CD4-positive, alpha-beta T cell treated with Interleukin-6 at 100 ng/mL for 8 hours (primary cell): Measurements from ENCODE around the gene PAK2.
A peak's percentile ranks its signal among the peaks of the same experiment; 100 is the strongest.
"Not testable (repeated sequence)": the region's sequence is repeated elsewhere in the genome, so short reads cannot be mapped to it uniquely, and the experiment has no call there.

ENCODE experiments used
- DNase-seq: peaks from one replicate; pipeline ENCODE4 v3.0.0-alpha.2; 2020; ENCODE audit warnings: mixed read lengths, low spot score

Gene PAK2

DNA sequence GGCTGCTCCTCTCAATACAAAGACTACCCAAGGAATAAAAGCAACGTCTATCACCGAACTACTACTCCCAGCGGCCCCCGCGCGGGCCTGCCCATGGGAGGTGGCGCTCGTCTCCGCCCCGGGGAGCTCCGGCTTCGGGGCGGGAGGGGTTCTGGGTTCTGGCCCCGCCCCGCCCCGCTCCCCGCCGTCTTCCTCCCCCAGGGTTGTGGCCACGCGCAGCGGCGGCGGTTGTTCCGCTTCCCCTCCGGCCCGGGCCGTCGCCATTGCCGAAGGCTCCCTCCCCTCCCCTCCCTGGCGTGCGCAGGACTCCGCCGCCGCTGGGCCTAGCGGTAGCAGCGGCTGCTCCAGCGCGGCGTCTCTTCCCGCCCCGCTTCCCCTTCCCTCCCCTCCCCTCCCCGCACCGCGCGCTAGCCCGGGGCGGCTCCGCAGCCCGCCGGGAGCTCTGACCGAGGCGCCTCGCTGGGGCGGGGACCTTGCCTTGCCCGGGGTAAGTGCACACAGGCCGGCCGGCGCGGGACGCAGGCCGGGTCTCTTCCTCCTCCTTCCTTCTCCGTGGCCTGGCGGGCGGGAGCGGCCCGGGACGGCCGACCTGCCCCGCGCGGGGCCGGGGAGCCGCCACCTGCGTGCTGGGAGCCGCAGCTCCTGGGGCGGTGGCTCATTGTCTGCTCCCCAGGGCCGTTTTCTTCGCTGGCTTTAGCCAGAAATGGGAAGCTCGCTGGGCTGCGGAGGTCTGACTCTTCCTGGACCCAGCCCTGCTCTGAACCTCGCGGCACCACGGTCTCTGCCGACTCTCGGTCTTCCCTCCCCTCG lies at the start of gene PAK2:
Gene PAK2, plus strand, starts transcription at position 187 of the 810 bp plus-strand sequence. CDS start 42,790 bp downstream, outside the sequence.
- peak; percentile 91 for DNase-seq

DNA sequence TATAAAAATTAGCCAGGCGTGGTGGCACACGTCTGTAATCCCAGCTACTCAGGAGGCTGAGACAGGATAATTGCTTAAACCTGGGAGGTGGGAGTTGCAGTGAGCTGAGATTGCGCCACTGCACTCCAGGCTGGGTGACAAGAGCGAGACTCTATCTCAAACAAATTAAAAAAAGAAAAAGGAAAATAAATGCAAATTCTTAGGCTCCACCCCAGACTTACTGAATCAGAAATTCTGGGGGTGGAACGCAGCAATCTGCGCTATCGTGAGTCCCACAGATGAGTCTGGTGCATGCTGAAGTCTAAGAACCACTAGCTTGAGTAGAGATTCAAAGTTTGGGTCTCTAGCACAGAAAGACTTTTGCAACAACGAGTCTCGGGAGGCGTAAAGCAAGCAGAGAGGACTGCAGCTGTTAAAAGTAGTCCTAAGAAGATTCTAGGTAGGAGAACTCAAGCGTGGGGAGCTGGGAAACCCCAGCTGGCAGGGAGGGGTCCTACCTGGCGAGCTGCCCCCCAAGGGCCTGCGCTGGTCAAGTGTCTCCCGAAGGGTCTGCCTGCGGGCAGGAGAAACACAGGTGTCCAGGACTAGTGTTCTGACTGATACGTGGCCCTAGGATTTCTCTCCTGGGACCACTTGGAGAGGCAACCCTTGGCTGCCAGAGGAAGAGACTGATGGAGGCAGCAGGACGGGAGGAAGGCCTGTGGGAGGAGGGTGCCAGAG lies 49.6 kb upstream of the PAK2 start:
- DNase-seq: no peak

DNA sequence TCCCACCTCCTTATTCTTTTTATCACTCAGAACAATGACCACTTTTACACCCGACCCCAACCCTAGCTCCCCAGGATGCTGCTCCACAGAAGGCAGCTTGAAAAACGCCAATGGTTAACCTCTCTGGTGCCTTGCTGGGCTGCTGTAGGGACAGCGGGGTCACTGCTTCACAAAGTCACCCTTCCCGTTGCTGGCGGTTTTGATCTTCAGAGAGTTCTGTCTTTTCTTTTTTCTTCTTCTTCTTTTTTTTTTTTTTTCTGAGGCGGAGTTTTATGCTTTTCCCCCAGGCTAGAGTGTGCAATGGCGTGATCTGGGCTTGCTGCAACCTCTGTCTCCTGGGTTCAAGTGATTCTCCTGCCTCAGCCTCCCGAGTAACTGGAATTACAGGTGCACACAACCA lies 48.3 kb upstream of the PAK2 start:
- DNase-seq: no peak

DNA sequence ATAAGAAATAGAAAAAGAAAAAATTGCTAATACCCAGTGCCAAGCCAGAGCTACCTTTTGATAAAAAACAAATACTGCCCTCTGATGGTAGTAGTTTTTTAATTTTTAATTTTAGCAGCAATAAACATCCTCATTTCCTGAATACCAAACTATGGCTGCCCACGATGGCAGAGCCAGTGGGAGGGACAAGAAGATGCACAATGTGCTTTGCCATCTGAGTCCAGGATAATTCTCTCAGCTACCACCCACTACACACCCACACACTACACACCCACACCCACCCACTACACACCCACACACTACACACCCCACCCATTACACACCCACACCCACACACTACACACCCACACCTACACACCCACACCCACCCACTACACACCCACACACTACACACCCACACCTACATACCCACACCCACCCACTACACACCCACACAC lies 45.4 kb upstream of the PAK2 start:
- DNase-seq: peak; percentile 23

DNA sequence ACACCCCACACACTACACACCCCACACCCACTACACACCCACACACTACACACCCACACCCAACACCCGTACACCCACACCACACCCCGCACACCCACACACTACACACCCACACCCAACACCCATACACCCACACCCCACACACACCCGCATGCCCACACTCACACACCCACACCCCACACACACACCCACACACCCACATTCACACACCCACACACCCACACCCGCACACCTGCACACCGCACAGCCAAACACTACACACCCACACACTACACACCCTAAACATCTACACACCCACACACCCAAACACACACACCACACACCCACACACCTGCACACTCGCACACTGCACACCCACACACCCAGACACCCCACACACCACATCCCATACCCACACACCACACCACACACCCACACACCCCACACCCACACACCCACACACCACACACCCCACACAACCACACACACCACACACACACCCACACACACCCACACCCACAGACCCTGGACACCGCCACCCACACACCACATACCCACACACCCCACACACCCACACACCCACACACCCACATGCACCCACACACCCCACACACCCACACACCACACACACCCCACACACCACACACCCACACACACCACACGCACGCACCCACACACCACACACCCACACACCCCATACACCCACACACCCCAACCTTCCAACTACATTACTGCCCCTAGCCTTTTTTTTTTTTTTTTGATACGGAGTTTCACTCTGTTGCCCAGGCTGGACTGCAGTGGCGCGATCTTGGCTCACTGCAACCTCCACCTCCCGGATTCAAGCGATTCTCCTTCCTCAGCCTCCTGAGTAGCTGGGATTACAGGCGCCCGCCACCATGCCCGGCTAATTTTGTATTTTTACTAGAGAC lies 44.5 kb upstream of the PAK2 start:
- DNase-seq: no peak

DNA sequence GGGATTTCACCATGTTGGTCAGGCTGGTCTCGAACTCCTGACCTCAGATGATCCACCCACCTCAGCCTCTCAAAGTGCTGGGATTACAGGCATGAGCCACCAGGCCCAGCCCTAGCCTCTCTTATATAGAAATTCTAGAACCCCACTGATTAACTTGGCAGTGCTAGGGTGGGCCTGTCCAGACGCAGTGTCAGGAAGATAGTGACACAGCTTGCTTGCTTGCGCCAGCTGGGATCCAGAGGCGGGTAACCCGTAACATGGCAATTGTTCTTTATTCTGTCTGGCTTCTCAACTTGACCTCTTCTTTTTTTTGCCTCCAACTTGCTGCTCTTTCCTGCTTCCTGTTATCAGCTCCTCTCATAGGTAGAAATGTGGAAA lies 43.8 kb upstream of the PAK2 start:
- DNase-seq: no peak

DNA sequence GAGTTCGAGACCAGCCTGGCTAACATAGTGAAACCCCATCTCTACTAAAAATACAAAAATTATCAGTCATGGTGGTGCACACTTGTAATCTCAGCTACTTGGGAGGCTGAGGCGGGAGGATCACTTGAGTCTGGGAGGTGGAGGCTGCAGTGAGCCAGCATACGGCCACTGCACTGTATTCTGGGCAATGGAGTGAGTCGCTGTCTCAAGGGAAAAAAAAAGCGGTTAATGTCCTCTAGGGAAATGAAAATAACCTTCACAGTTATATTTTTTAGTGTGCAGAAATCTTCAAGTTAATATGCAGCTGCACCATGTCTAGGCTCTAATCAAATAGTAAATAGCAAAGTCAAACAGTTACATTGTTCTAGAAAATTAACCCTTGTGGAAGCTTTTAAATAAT lies 42.4 kb upstream of the PAK2 start:
- no peak for DNase-seq

DNA sequence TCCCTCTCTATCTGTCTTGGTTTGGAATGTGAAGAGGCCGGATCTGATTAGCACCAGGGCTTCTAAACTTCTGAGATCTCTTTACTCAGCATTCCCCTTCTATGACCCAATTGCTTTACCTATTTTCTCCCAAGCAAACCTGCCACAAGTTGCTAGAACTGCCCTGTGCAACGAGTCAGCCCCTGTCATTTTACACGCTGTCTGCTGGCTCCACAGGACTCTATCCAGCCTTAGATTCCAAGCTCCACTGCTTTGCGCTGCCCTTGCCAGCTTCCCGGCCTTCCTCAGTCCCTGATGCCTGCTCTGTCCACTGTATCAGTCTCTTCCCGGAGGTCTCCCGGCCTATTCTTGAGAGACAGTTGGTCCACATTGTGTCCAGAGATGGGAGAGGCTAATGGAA lies 39.9 kb upstream of the PAK2 start:
- no peak for DNase-seq

DNA sequence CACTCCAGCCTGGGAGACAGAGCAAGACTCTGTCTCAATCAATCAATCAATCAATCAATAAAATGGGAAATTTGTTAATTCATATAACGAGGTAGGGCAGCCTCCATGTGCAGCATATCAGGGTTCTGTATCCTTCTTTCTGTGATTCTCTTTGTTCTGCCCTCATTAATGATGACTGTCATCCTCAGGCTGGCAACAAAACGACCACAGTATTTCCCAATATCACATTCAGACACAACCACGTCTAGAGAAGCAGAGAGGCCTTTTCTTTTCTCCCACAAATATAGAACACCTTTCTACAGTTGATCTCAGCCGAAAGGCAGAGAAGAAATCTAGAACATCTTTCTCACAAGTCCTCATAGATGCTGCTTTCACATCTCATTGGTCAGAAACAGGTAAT lies 38.9 kb upstream of the PAK2 start:
- no peak for DNase-seq

DNA sequence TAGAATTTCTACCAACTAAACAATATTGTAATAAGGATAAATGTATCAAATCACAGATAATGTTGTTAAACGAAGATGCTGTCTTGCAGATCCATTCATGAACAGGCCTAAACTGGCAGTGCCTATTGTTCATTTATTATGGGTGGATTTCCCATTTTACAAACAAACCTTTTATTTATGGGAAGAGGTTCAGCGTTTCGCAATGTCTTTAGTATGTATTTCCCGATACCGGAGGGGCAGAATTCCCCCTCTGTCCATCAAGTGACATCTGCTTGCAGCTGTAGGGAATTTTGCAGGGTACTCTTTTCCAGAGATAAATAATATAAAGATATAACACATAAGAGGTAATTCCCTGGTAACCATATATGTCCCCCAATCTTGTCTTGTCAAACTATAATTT lies 33.3 kb upstream of the PAK2 start:
- DNase-seq: no peak

DNA sequence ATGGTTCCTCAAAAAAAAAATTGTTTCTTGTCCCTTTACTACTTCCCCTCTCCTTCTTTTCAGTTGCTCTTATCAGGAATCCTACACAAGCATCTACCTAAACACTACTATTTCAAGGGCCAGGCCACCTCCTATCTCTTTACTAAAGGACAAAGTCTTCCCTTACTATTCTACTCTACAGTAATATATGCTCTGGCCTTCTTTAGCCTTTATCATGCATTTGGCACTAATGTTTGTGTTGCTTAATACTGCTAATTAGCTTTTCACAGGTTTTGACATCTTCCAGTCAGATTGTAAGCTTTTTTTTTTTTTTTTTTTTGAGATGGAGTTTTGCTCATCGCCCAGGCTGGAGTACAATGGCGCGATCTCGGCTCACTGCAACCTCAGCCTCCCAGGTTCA lies 32.9 kb upstream of the PAK2 start:
- no peak for DNase-seq

DNA sequence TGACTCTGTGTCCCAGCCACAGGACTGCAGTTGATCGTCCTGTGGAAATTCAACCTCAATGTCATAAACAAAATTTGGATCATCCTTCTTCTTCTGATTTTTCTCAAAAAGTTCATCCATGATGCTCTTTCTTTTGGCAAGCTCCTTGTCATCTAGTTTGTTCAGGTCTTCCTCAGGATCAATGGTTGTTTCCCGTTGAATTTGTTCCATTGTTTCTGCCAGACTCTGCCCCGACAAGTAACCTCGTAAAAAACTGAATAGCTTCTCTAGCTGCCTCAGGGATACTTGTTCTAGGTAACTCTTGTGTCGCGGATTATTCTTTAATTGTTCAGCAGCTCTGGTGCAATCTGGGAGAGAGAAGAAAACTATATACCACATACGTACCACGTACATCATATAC lies 32.1 kb upstream of the PAK2 start:
- DNase-seq: no peak

DNA sequence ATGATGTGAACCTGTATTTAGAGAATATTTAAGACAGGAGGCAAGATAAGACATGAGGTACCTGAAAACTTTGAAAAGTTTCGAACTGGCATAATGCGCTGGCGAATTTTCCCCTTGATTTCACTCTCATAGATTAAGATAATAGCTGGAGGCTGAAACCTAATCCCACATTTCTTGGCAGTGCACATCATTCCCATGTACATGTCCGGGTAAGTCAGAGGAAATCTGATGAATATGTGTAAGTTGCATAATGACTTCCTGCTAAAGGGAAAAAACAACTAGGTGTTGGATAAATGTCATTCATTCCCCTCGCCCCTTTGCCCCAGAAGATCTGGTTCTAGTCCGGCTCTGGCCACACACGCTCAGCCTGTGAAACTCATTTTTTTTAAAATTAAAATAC lies 31.2 kb upstream of the PAK2 start:
- no peak for DNase-seq

DNA sequence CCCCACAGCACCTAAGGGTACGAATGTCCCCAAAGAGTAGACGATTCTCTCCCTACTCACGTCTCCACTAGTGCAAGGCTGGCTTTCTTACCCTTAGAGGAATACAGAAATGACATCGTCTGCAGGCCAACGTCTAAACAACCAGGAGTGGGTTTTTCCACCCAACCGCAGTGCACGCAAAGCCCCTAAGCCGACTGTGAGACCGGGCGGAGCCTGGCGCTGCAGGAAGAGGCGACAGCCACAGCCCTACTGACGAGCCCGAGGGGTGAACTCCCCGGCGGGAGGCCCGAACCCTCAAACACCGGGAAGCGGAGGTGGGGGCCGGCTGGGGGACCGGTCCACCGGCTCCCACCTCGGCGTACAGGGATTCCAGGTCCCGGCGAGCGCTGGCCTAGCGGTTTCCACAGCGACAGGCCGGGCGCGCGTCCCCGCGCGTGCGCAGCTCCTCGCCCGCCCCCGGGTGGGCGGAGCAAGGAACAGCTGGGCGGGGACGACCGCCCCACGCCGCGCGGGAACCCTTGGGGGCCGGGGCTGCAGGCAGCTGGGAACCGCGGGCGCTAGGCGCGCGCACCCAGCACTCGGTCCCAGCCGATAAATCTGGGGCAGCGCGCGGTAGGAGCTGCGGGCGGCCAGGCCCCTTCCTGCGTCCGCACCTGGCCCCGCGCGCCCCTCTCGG lies 27.7 kb upstream of the PAK2 start, which contains the start of the genes CEP19 and PIGX:
Gene CEP19, minus strand, starts transcription at position 413 of the 676 bp plus-strand sequence. CDS start 3,593 bp downstream, outside the sequence.
Gene PIGX, plus strand, starts transcription at position 540 of the 676 bp plus-strand sequence.
- peak; percentile 88 for DNase-seq

DNA sequence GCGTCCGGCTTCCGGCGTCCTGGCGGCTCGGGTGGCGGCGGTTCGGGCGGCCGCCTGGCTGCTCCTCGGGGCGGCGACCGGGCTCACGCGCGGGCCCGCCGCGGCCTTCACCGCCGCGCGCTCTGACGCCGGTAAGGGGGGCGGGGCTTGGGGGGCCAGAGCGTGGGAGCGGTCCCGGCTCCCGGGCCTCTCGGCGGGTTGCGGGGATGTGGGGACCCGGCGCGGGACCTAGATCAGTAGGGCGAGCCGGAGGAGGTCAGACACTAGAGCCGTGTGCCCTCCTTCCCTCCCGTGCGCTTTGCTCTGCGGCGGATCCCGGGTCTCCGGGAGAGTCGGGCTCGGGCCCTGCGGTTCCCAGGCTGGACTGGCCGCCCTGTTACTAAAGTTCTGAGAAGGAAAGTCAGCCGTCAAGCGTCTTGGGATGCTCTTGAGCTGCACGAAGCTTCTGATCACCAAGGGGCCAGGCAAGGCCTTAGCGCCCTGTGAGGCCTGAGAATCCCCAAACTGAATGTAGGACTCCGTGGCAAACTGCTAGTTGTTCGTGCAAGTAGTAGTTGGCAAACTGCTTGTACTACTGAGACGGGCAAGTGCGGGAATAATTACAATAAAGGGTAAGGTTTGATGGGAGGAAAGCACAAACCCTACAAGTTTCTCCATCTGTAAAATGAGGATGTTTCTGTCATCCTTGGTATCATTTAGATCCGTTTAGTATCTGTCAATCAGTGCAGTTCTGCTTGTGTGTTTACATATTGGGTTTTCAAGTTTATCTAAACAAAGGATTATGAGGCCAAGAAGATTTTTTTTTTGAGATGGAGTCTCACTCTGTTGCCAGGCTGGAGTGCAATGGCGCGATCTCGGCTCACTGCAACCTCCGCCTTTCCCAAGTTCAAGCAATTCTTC lies 26.9 kb upstream of the PAK2 start:
- peak; percentile 57 for DNase-seq

DNA sequence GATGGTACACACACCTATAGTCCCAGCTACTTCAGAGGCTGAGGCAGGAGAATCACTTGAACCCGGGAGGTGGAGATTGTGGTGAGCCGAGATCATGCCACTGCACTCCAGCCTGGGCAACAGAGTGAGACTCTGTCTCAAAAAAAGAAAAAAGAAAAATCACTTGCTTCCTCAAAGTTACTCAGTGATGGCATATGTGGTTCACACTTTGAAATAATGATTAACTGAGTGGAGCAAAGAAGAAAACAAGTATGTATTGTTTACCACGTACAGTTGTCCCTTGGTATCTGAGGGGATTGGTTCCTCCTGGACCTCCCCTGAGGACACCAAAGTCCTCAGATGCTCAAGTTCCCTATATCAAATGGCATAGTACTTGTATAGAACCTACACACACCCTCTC lies 22.5 kb upstream of the PAK2 start:
- not testable (repeated sequence) for DNase-seq

DNA sequence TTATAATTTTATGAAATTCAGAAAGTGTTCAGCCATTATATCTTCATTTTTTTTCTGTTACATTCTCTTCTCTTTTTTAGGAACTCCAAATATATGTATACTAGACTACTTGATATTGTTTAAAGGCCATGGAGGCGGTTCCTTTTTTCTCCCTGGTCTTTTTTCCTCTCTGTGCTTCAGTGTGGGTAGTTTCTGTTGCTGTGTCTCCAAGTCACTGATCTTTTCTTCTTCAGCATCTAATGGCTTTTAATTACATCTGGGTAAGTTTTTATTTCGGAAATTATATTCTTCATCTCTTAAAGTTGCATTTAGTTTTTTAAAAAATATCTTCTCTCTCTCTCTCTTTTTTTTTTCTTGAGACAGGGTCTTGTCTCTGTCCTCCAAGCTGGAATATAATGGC lies 18.6 kb upstream of the PAK2 start:
- DNase-seq: no peak

DNA sequence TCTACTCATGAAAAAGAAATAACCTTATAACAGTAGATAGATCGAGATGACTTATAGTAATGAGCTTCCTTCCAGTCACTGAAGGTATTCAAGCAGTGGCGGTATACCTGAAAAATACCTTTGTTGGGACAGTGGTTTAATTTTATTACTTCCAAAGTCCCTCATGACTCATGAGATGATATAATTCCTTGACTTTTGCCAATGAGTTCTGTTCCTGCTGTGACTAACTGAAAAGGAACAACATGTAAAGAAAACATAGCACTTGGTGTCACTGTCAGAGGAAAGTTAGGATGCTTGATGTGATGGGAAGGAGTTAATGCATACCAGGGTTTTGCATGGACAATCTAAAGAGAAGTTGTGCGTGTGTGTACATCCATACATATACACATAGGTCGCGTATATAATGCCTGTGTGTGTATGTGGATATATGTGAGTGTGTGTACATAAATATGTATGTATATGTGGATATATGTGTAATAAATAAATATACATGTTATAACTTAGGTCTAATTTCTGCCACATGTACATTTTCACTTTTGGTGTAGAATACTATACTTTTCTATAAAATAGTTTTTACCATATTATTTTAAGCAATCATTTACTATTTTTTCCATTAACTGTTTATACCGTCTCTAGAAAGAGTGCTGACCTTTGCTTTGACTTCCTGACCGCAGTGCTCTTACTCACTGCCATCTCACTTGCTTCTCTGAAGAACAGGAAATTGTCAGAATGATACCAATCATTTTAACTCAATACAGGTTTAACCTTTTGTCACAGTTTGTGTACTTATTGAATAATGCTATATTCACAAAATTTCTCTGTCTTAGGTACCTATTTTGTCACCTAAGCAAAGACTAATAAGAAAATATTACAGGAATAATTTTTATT lies 12.6 kb upstream of the PAK2 start:
- DNase-seq: peak; percentile 20

DNA sequence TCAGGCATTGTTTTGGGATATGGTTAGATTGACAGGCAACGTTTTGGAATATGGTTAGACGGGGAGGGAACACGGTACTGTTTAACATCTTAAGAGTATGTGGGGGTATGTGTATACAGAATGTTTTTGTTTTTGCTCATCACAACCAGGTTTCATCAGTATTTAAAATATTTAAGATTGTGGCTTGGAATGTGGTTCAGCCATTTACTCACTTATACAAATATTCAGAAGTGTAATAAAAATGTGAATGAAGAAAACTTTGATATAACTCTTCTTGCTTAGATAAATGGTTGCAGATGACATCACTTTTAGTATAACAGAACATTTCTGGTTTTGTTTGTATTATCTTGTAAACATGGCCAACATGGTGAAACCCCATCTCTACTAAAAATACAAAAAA lies 3.9 kb upstream of the PAK2 start:
- no peak for DNase-seq
